CD4-positive, alpha-beta T cell treated with Interleukin-2 at 100 ng/mL for 4 hours (primary cell): ENCODE measurements around the gene DAO.
"Not testable (repeated sequence)": the region's sequence is repeated elsewhere in the genome, so short reads cannot be mapped to it uniquely, and the experiment has no call there.

Source experiments
- DNase-seq: peaks from one replicate; pipeline ENCODE4 v3.0.0-alpha.2; 2020; ENCODE audit warnings: low spot score

The DAO gene

GRCh38 chr12:108879615-108880254, at the start of gene DAO:
Gene DAO (plus strand): TSS chr12:108880092. CDS start chr12:108885007, 4,915 bp downstream.
- DNase-seq = no peak

- peak; percentile 29 for DNase-seq
These were observed 48.4 kb upstream of the DAO start for GRCh38 chr12:108831309-108831991.

GRCh38 chr12:108832208-108832607, 47.7 kb upstream of the DAO start:
- no peak for DNase-seq

GRCh38 chr12:108832730-108833354, 47.0 kb upstream of the DAO start:
- DNase-seq = no peak

- no peak for DNase-seq
These were observed 46.5 kb upstream of the DAO start for GRCh38 chr12:108833355-108833733.

GRCh38 chr12:108833757-108834472, 46.0 kb upstream of the DAO start:
- DNase-seq = no peak

GRCh38 chr12:108835860-108836634, 43.8 kb upstream of the DAO start:
- DNase-seq = no peak

- DNase-seq = no peak
These were observed 42.7 kb upstream of the DAO start for GRCh38 chr12:108837239-108837638.

GRCh38 chr12:108837680-108838079, 42.2 kb upstream of the DAO start:
- DNase-seq = no peak

- DNase-seq = peak; percentile 75
These were observed 41.5 kb upstream of the DAO start for GRCh38 chr12:108838194-108839017.

GRCh38 chr12:108839018-108839889, 40.6 kb upstream of the DAO start:
- DNase-seq = no peak

GRCh38 chr12:108839890-108840230, 40.0 kb upstream of the DAO start:
- DNase-seq = no peak

- no peak for DNase-seq
These were observed 39.1 kb upstream of the DAO start for GRCh38 chr12:108840605-108841332.

GRCh38 chr12:108841825-108842224, 38.1 kb upstream of the DAO start:
- not testable (repeated sequence) for DNase-seq

GRCh38 chr12:108842361-108842760, 37.5 kb upstream of the DAO start:
- DNase-seq = no peak

- DNase-seq = no peak
These were observed 36.7 kb upstream of the DAO start for GRCh38 chr12:108843187-108843586.

GRCh38 chr12:108845696-108846095, 34.2 kb upstream of the DAO start:
- DNase-seq = no peak

GRCh38 chr12:108846290-108846701, 33.6 kb upstream of the DAO start:
- no peak for DNase-seq

- no peak for DNase-seq
These were observed 32.2 kb upstream of the DAO start for GRCh38 chr12:108847705-108848104.
